NCI-H1417 treated with DMSO at 0.1 percent for 48 hours (cell line): ENCODE measurements around the gene KIF26B.
"Not testable (repeated sequence)": the region's sequence is repeated elsewhere in the genome, so short reads cannot be mapped to it uniquely, and the experiment has no call there.

ENCODE experiments used
- DNase-seq: peaks from one replicate; lab custom pipeline; 2025; lab: John Stamatoyannopoulos, UW

Gene KIF26B

GRCh38 chr1:245700631-245701030, 545.8 kb downstream of the KIF26B start:
- DNase-seq, result no peak

- DNase-seq, result no peak
Observed at GRCh38 chr1:245701631-245702030, 546.8 kb downstream of the KIF26B start.

- DNase-seq, result no peak
Observed at GRCh38 chr1:245702346-245702745, 547.6 kb downstream of the KIF26B start.

GRCh38 chr1:245704341-245704740, 549.6 kb downstream of the KIF26B start:
- DNase-seq, result no peak

GRCh38 chr1:245704765-245705164, 550.0 kb downstream of the KIF26B start:
- DNase-seq, result no peak

GRCh38 chr1:245707941-245708340, 553.2 kb downstream of the KIF26B start:
- DNase-seq, result no peak

GRCh38 chr1:245710961-245711903, 556.4 kb downstream of the KIF26B start:
- no peak for DNase-seq

GRCh38 chr1:245714027-245714426, 559.2 kb downstream of the KIF26B start:
- DNase-seq, result not testable (repeated sequence)

GRCh38 chr1:245715291-245715701, 560.5 kb downstream of the KIF26B start:
- no peak for DNase-seq

GRCh38 chr1:245715970-245716369, 561.2 kb downstream of the KIF26B start:
- no peak for DNase-seq

- no peak for DNase-seq
Observed at GRCh38 chr1:245716561-245716960, 561.8 kb downstream of the KIF26B start.

- DNase-seq, result no peak
Observed at GRCh38 chr1:245717611-245718010, 562.8 kb downstream of the KIF26B start.

- no peak for DNase-seq
Observed at GRCh38 chr1:245718123-245718522, 563.3 kb downstream of the KIF26B start.

- no peak for DNase-seq
Observed at GRCh38 chr1:245718951-245719350, 564.2 kb downstream of the KIF26B start.

GRCh38 chr1:245721488-245721887, 566.7 kb downstream of the KIF26B start:
- DNase-seq, result no peak

GRCh38 chr1:245728035-245728434, 573.2 kb downstream of the KIF26B start:
- not testable (repeated sequence) for DNase-seq

GRCh38 chr1:245730801-245731200, 576.0 kb downstream of the KIF26B start:
- DNase-seq, result no peak

GRCh38 chr1:245740336-245740735, 585.6 kb downstream of the KIF26B start:
- DNase-seq, result not testable (repeated sequence)

- DNase-seq, result no peak
Observed at GRCh38 chr1:245742896-245743295, 588.1 kb downstream of the KIF26B start.

- no peak for DNase-seq
Observed at GRCh38 chr1:245748240-245748639, 593.5 kb downstream of the KIF26B start.

GRCh38 chr1:245748646-245749045, 593.9 kb downstream of the KIF26B start:
- DNase-seq, result no peak

- DNase-seq, result no peak
Observed at GRCh38 chr1:245749053-245749452, 594.3 kb downstream of the KIF26B start.

GRCh38 chr1:245750261-245750660, 595.5 kb downstream of the KIF26B start:
- DNase-seq, result no peak

- no peak for DNase-seq
Observed at GRCh38 chr1:245751116-245751515, 596.3 kb downstream of the KIF26B start.
